Gastroesophageal sphincter (tissue), 3 donors: Measurements from ENCODE around the gene MCUB.

Experiments
- CTCF ChIP-seq, 4 experiments: fragments of 200-600 bp in 2 of 4; fragments of 450-650 bp in 2 of 4; sonication (generic) in 1 of 4; IDR thresholded peaks; one replicate each; pipeline ENCODE4 v1.5.1; 2017 to 2019; ENCODE audit warnings: antibody characterized with exemption in 4 of 4, mild to moderate bottlenecking in 2 of 4, moderate library complexity in 2 of 4
- EP300 ChIP-seq: sonication (generic); formaldehyde crosslinking; IDR thresholded peaks from one replicate; pipeline ENCODE4 v1.6.1; 2017; ENCODE audit warnings: antibody characterized with exemption, mild to moderate bottlenecking
- POLR2A ChIP-seq, 2 donors: fragments of 450-650 bp; IDR thresholded peaks; one replicate each; pipeline ENCODE4 v1.6.1; 2017; ENCODE audit warnings: antibody characterized with exemption in 2 of 2, mild to moderate bottlenecking in 2 of 2, moderate library complexity in 1 of 2
- POLR2AphosphoS5 ChIP-seq: sonication (generic); formaldehyde crosslinking; IDR thresholded peaks from one replicate; pipeline ENCODE4 v1.6.1; 2017; ENCODE audit warnings: antibody characterized with exemption

- TF ChIP-seq POLR2A (IDR thresholded peaks at IDR 0.05) (no peak), CTCF (IDR thresholded peaks at IDR 0.05) (no peak), EP300 (no peak), POLR2AphosphoS5 (no peak)
These were observed 32.3 kb downstream of the MCUB start for GRCh38 chr4:109592367-109592766.
